Neural progenitor cell (in vitro differentiated cells): ENCODE data around the gene R3HDM2. TPM values are rescaled to one million over a fixed set of nuclear protein-coding genes. Genes with fewer than 3 reads are reported as not detected.
"Not testable (repeated sequence)": the region's sequence is repeated elsewhere in the genome, so short reads cannot be mapped to it uniquely, and the experiment has no call there.

ENCODE experiments used
- DNase-seq: peaks from one replicate; pipeline ENCODE4 v3.0.0-alpha.2; 2016; ENCODE audit warnings: low spot score
- H2AFZ ChIP-seq: fragments of 200-600 bp; sonication (generic); replicated peaks from 2 replicates; pipeline ENCODE4 v1.6.1; 2016; ENCODE audit warnings: antibody characterized with exemption
- H3F3A ChIP-seq: fragments of 200-600 bp; sonication (generic); 2 replicates; pipeline ENCODE4 v1.6.1; 2016; ENCODE audit warnings: antibody characterized with exemption, low read depth
- H3K27ac ChIP-seq: fragments of 200-600 bp; sonication (generic); 2 replicates; pipeline ENCODE4 v1.5.1; 2016; ENCODE audit warnings: mild to moderate bottlenecking
- H3K27me3 ChIP-seq: fragments of 200-600 bp; sonication (generic); 2 replicates; pipeline ENCODE4 v1.6.1; 2016; ENCODE audit warnings: mild to moderate bottlenecking, moderate library complexity
- H3K36me3 ChIP-seq: fragments of 200-600 bp; sonication (generic); 2 replicates; pipeline ENCODE4 v1.5.1; 2016
- H3K4me1 ChIP-seq: fragments of 200-600 bp; sonication (generic); 2 replicates; pipeline ENCODE4 v1.6.1; 2016; ENCODE audit warnings: mixed run types
- H3K4me2 ChIP-seq: fragments of 200-600 bp; sonication (generic); 2 replicates; pipeline ENCODE4 v1.6.1; 2016
- H3K4me3 ChIP-seq: fragments of 200-600 bp; sonication (generic); 2 replicates; pipeline ENCODE4 v1.5.1; 2016
- H3K79me2 ChIP-seq: fragments of 200-600 bp; sonication (generic); 2 replicates; pipeline ENCODE4 v1.6.1; 2016; ENCODE audit warnings: low read depth
- H3K9ac ChIP-seq: fragments of 200-600 bp; sonication (generic); 2 replicates; pipeline ENCODE4 v1.6.1; 2016
- H3K9me3 ChIP-seq: fragments of 200-600 bp; sonication (generic); 2 replicates; pipeline ENCODE4 v1.5.1; 2016; ENCODE audit warnings: low read depth
- H4K20me1 ChIP-seq: fragments of 200-600 bp; sonication (generic); 2 replicates; pipeline ENCODE4 v1.6.1; 2016; ENCODE audit warnings: low read depth
- H3K27ac Mint-ChIP-seq: 3 replicates; pipeline ENCODE4 v1.8.0; 2021; ENCODE audit warnings: mixed read lengths
- H3K27me3 Mint-ChIP-seq: 2 replicates; pipeline ENCODE4 v1.8.0; 2022; ENCODE audit warnings: low read depth, mild to moderate bottlenecking, inconsistent platforms, moderate library complexity, mixed read lengths; ENCODE audit not compliant: insufficient read depth
- H3K36me3 Mint-ChIP-seq: 3 replicates; pipeline ENCODE4 v1.8.0; 2021; ENCODE audit warnings: mixed read lengths
- H3K4me1 Mint-ChIP-seq: 3 replicates; pipeline ENCODE4 v1.8.0; 2021; ENCODE audit warnings: mixed read lengths
- H3K4me3 Mint-ChIP-seq: 3 replicates; pipeline ENCODE4 v1.8.0; 2021; ENCODE audit warnings: mild to moderate bottlenecking, moderate library complexity, mixed read lengths
- H3K9me3 Mint-ChIP-seq: 3 replicates; pipeline ENCODE4 v1.8.0; 2020; ENCODE audit warnings: mixed read lengths
- EZH2 ChIP-seq: fragments of 200-600 bp; sonication (generic); IDR thresholded peaks from 2 replicates; pipeline ENCODE4 v1.6.1; 2017; ENCODE audit warnings: antibody characterized with exemption, mild to moderate bottlenecking, moderate library complexity
- EZH2phosphoT487 ChIP-seq: fragments of 200-600 bp; sonication (generic); IDR thresholded peaks from 2 replicates; pipeline ENCODE4 v1.6.1; 2017; ENCODE audit warnings: antibody characterized with exemption
- total RNA-seq: library from RNA; depleted of rRNA; stranded (reverse); fragments of >200 nt; gene quantifications from 2 replicates; pipeline ENCODE4 v1.2.3, GENCODE V29; 2015; ENCODE audit warnings: low replicate concordance
- TF ChIP-seq, protein P1 (sequence below): fragments of 200-600 bp; sonication (generic); IDR thresholded peaks from 2 replicates; pipeline ENCODE4 v1.5.1; 2017; ENCODE audit warnings: antibody characterized with exemption, mild to moderate bottlenecking

The R3HDM2 gene
- total RNA-seq, 1 donor from 2014 or later, result 40.0 TPM

GRCh38 chr12:57430112-57430930 is 522 bp downstream of the R3HDM2 start:
- Histone ChIP-seq H3K4me2 (peak overlapping the region; percentile 93), H2AFZ (peak overlapping the region; percentile 15), H3K9ac (peak overlapping the region; percentile 58), H3F3A (peaks cover 24% of the 10 kb centered on the region), H3K27me3 (no peaks in the 10 kb centered on the region), H3K36me3 (no peaks in the 10 kb centered on the region), H3K9me3 (no peaks in the 10 kb centered on the region), H4K20me1 (peaks cover 4% of the 10 kb centered on the region), H3K79me2 (peaks cover 48% of the 10 kb centered on the region), H3K27ac (peak overlapping the region; percentile 74), H3K4me1 (peaks cover 11% of the 10 kb centered on the region), H3K4me3 (peak overlapping the region; percentile 64)
- Mint-ChIP-seq H3K27me3 (peaks cover 4% of the 10 kb centered on the region), H3K4me1 (peaks cover 30% of the 10 kb centered on the region), H3K9me3 (no peaks in the 10 kb centered on the region), H3K4me3 (peak overlapping the region; percentile 98), H3K36me3 (peaks cover 11% of the 10 kb centered on the region), H3K27ac (peak overlapping the region; percentile 99)
- TF ChIP-seq EZH2, result no peak
- TF ChIP-seq, protein P1, sequence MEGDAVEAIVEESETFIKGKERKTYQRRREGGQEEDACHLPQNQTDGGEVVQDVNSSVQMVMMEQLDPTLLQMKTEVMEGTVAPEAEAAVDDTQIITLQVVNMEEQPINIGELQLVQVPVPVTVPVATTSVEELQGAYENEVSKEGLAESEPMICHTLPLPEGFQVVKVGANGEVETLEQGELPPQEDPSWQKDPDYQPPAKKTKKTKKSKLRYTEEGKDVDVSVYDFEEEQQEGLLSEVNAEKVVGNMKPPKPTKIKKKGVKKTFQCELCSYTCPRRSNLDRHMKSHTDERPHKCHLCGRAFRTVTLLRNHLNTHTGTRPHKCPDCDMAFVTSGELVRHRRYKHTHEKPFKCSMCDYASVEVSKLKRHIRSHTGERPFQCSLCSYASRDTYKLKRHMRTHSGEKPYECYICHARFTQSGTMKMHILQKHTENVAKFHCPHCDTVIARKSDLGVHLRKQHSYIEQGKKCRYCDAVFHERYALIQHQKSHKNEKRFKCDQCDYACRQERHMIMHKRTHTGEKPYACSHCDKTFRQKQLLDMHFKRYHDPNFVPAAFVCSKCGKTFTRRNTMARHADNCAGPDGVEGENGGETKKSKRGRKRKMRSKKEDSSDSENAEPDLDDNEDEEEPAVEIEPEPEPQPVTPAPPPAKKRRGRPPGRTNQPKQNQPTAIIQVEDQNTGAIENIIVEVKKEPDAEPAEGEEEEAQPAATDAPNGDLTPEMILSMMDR, result peak; percentile 35
- TF ChIP-seq EZH2phosphoT487, result no peak
- DNase-seq, result no peak

DNA sequence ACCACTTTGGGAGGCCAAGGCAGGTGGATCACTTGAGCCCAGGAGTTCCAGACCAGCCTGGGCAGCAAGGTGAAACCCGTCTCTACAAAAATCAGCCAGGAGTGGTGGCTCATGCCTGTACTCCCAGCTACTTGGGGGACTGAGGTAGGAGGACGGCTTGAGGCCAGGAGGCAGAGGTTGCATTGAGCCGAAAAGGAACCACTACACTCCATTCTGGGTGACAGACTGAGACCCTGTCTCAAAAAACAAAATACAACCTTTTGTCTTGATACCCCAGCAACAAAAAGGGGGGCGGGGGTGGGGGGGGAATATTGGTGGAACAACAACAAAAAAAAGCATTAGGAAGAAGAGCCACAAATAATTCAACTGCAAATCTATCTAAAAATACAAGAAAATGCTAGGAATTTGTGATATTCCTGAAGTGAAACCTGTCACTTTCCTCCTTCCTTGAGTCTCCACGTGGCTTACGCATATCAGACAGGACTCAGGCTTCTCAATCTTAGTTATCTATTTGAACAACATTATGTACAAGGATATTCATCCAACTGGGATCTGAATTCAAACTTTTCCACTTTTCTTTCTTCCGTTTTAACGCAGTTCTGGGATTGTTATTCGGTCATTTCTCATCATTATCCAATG is 1.3 kb downstream of the R3HDM2 start:
- TF ChIP-seq EZH2phosphoT487 (no peak), EZH2 (no peak)
- TF ChIP-seq, protein P1, result no peak
- Mint-ChIP-seq H3K27me3 (peaks cover 4% of the 10 kb centered on the region), H3K9me3 (no peaks in the 10 kb centered on the region), H3K4me1 (peaks cover 30% of the 10 kb centered on the region), H3K36me3 (peaks cover 13% of the 10 kb centered on the region), H3K4me3 (peak overlapping the region; percentile 98), H3K27ac (peak overlapping the region; percentile 99)
- peak overlapping the region; percentile 58 for H3K9ac ChIP-seq
- peak overlapping the region; percentile 15 for H2AFZ ChIP-seq
- H3K4me2 ChIP-seq, result peak overlapping the region; percentile 93
- peak overlapping the region; percentile 64 for H3K4me3 ChIP-seq
- H3K4me1 ChIP-seq, result peaks cover 11% of the 10 kb centered on the region
- peaks cover 24% of the 10 kb centered on the region for H3F3A ChIP-seq
- peaks cover 53% of the 10 kb centered on the region for H3K79me2 ChIP-seq
- H3K27ac ChIP-seq, result peak overlapping the region; percentile 74
- H3K36me3 ChIP-seq, result no peaks in the 10 kb centered on the region
- H3K27me3 ChIP-seq, result no peaks in the 10 kb centered on the region
- H4K20me1 ChIP-seq, result peaks cover 4% of the 10 kb centered on the region
- DNase-seq, result no peak
- H3K9me3 ChIP-seq, result no peaks in the 10 kb centered on the region

GRCh38 chr12:57428965-57429364 is 1.9 kb downstream of the R3HDM2 start:
- H3K79me2 ChIP-seq, result peaks cover 60% of the 10 kb centered on the region
- H3K27me3 ChIP-seq, result no peaks in the 10 kb centered on the region
- H3K36me3 Mint-ChIP-seq, result peaks cover 16% of the 10 kb centered on the region
- peak overlapping the region; percentile 98 for H3K4me3 Mint-ChIP-seq
- H3K36me3 ChIP-seq, result no peaks in the 10 kb centered on the region
- H3K9me3 Mint-ChIP-seq, result no peaks in the 10 kb centered on the region
- no peak overlapping the region for H3K27ac ChIP-seq
- DNase-seq, result no peak
- no peak overlapping the region for H2AFZ ChIP-seq
- H3K4me3 ChIP-seq, result peak overlapping the region; percentile 64
- peaks cover 24% of the 10 kb centered on the region for H3F3A ChIP-seq
- H4K20me1 ChIP-seq, result peaks cover 4% of the 10 kb centered on the region
- H3K4me2 ChIP-seq, result peak overlapping the region; percentile 93
- H3K9ac ChIP-seq, result no peak overlapping the region
- TF ChIP-seq, protein P1, result no peak
- TF ChIP-seq EZH2phosphoT487, result no peak
- no peak for TF ChIP-seq EZH2
- peak overlapping the region; percentile 91 for H3K27ac Mint-ChIP-seq
- peaks cover 11% of the 10 kb centered on the region for H3K4me1 ChIP-seq
- H3K4me1 Mint-ChIP-seq, result peaks cover 25% of the 10 kb centered on the region
- H3K27me3 Mint-ChIP-seq, result peaks cover 4% of the 10 kb centered on the region
- H3K9me3 ChIP-seq, result no peaks in the 10 kb centered on the region

GRCh38 chr12:57426948-57427347 is 3.9 kb downstream of the R3HDM2 start:
- H4K20me1 ChIP-seq, H3K9ac ChIP-seq, H3K4me3 Mint-ChIP-seq, H3K9me3 ChIP-seq, H3K36me3 ChIP-seq, H3K27ac ChIP-seq, H3K9me3 Mint-ChIP-seq, H3K4me3 ChIP-seq, H3K27me3 Mint-ChIP-seq, H3K4me2 ChIP-seq, DNase-seq, H3K27ac Mint-ChIP-seq, H3K27me3 ChIP-seq, H2AFZ ChIP-seq: not testable (repeated sequence)
- Mint-ChIP-seq H3K36me3 (peaks cover 24% of the 10 kb centered on the region), H3K4me1 (peaks cover 25% of the 10 kb centered on the region)
- peaks cover 72% of the 10 kb centered on the region for H3K79me2 ChIP-seq
- H3F3A ChIP-seq, result peaks cover 20% of the 10 kb centered on the region
- peaks cover 11% of the 10 kb centered on the region for H3K4me1 ChIP-seq
